HG02981 (cell line): ENCODE measurements around the gene FAM199X.
"Not testable (repeated sequence)": the region's sequence is repeated elsewhere in the genome, so short reads cannot be mapped to it uniquely, and the experiment has no call there.

Experiments
- ATAC-seq: cut with Tn5 transposase; IDR thresholded peaks from one replicate; pipeline ENCODE4 v1.9.1; 2021; ENCODE audit warnings: mild to moderate bottlenecking, moderate library complexity; ENCODE audit not compliant: unreplicated experiment

The FAM199X gene

DNA sequence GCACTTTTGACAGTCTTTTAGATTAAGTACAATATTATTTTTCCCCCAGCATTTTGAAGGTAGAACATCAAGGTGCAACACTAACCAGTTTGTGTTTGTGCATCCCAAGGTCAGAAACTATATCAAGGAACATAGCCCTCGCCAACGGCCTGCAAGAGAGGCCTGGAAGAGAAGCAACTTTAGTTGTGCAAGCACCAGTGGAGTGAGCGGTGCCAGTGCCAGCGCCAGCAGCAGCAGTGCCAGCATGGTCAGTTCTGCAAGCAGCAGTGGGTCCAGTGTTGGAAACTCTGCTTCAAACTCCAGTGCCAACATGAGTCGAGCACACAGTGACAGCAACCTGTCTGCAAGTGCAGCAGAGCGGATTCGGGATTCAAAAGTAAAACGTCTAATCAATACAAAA, 21.7 kb downstream of the FAM199X start:
- no peak for ATAC-seq

DNA sequence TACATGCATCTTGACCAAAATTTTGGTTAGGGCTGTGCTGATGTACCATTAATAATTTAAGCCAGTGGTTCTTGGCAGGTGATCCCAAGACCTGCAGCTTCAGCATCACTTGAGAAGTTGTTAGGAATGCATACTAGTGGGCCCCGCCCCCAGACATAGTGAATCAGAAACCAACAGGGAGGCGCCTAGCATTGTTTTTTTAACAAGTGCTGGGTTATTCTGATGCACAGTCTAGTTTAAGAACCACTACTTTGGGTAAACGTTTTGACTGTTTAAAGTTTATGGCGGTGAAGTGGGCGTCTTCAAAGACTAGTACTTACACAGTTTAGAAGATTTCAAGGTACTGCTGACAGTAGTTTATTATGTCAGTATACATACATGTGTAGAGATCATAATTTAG, 23.6 kb downstream of the FAM199X start:
- no peak for ATAC-seq

DNA sequence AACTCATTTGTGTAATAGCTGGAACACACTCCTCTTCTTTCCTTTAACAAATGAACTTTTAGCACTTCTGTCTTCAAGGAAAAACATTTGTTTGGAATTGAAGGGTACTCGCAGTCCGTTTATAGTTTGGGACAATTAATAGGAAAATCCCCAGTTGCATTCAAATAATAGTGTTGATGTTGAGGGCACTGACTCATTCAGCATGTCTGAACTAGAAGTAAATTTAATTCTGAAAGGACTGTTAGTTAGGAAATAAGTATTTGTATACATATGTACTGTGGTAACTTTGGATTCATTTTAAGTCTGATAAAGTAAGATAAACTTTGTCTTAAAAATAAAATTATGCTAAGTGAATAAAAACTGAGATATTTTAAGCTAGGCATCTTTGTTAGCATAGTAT, 27.2 kb downstream of the FAM199X start:
- ATAC-seq: no peak

DNA sequence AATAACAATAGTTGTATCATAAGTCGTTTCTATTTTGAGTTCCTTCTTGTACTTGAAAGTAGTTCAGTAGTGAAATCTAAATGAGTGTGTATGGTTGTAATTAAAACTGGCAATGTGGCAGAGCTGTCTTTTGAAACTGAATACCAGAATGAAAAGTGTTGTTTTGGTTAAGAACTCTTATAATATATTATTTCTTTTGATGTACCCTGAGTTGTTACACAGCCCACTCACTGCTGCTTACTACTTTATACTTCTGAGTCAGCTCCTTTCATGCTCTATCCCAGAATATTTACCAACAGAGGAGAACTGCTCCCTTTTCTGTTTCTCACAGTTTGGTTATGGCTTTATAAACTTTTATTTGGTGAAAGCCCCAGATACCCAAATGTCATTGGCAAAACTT, 28.8 kb downstream of the FAM199X start:
- no peak for ATAC-seq

DNA sequence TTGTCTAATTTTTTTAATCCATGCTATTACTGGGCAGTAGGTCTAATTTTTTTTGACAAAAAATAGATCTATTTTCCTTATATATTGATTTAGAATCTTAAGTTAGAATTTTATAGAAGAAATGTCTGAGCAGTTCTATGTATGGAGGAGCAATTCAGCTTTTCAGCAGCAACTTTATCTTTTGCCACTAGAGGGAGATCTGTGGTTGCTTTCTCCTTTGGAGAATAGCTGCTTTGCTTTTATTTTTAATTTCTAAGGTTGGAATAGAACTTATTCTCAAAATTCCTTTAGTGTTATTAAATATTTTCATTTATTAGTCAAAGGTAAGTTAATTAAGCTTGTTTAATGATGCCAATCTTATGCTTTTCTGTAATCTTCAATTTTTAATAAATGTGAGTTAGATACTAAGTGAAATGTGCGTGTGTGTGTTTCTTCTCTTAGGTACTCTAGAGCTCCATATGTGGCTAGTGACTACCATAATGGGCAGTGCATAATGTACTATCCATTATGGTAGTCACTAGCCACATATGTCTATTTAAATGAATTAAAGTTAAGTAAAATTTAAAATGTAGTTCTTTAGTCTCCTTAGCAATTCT, 29.3 kb downstream of the FAM199X start:
- ATAC-seq: no peak

DNA sequence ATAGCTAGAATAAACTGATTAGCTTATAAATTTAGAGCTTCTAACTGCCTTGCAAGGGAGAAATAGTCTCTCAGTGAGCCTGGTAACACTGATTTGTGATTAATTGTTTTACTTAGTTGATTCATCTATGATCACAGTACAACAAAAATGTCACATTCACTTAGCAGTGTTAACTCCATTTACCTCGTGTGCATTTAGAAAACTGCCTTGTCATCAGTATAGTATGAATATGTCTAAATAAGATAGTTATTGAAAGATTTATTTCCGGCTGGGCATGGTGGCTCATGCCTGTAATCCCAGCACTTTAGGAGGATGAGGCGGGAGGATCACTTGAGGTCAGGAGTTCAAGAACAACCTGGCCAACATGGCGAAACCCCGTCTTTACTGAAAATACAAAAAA, 39.3 kb downstream of the FAM199X start:
- ATAC-seq: no peak

DNA sequence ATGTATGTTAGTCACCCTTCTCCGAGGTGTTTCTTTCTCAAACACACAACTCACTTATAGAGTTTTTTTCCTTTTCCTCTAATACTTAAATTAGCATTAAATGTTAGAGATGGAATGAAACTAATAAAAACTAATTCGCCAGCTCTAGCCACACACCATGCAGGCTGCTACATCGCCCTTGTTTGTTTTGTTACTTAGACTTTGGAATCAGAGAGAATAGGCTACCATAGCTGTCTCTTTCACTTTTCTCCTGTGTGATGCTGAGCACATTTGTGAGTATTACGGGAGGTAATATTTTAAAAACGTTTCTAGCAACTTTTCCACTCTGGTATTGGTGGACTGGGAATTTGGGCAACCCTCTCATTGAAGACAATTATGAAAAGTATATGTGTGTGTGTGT, 44.9 kb downstream of the FAM199X start:
- ATAC-seq: no peak

DNA sequence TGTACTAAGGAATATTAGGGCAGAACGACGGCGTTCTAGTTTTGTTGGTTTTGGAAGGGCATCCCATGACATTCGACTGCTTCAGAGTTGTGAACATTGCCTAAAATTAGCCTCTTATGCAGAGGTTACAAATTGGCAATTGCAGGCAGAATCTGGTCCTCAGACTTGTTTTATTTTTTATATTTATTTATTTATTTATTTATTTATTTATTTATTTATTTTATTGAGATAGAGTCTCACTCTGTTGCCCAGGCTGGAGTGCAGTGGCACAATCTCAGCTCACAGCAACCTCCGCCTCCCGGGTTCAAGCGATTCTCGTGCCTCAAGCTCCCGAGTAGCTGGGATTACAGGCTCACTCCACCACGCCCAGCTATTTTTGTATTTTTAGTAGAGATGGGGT, 63.8 kb downstream of the FAM199X start:
- not testable (repeated sequence) for ATAC-seq
